ENCODE results near the gene GRIK4.

GRCh38 chr11:120923866-120924508, 412.4 kb downstream of the GRIK4 start:
- TF ChIP-seq RAD21 (IDR thresholded peaks at IDR 0.05; ENCODE audit: low read length) (no peak), REST (IDR thresholded peaks at IDR 0.05; ENCODE audit: low read depth, low read length) (no peak), POLR2AphosphoS5 (IDR thresholded peaks at IDR 0.05; ENCODE audit: low read depth, low read length) (no peak), SMC3 (IDR thresholded peaks at IDR 0.05; ENCODE audit: low read depth, low read length) (no peak), SIN3A (IDR thresholded peaks at IDR 0.05; ENCODE audit: borderline replicate concordance, low read depth, low read length) (no peak), FOXJ3 (CRISPR knock-in tag; IDR thresholded peaks at IDR 0.05) (no peak), MXI1 (IDR thresholded peaks at IDR 0.05; ENCODE audit: low read depth, low read length) (no peak), RFX5 (IDR thresholded peaks at IDR 0.05; ENCODE audit: low read length) (no peak), NFIC (IDR thresholded peaks at IDR 0.05; ENCODE audit: borderline replicate concordance) (no peak)

Data from SK-N-SH (cell line).